Activated CD8-positive, alpha-beta memory T cell treated with anti-CD3 and anti-CD28 coated beads, Interleukin-2, amount 10 ng/mL, durations not matched to agents 7 days and 5 days (primary cell): ENCODE measurements around the gene MYOZ2. TPM values are rescaled to one million over a fixed set of nuclear protein-coding genes. Genes with fewer than 3 reads are reported as not detected.

Experiments
- ATAC-seq: fragments of 150-1000 bp; cut with Tn5 transposase; one replicate; pipeline ENCODE4 v1.10.0; 2021; ENCODE audit warnings: moderate library complexity
- CTCF ChIA-PET: fragments of 350-600 bp; sonication (Branson Sonifier 250); formaldehyde crosslinking; loops from one replicate; lab custom pipeline; 2021; ENCODE audit warnings: antibody characterized with exemption; lab: Charles Lee
- DNase-seq: peaks from one replicate; pipeline ENCODE4 v3.0.0-alpha.2; 2020
- H3K27ac Mint-ChIP-seq: one replicate; pipeline ENCODE4 v1.8.0; 2021; ENCODE audit warnings: mild to moderate bottlenecking, mixed read lengths
- H3K27me3 Mint-ChIP-seq: one replicate; pipeline ENCODE4 v1.8.0; 2021; ENCODE audit warnings: mixed read lengths
- H3K36me3 Mint-ChIP-seq: one replicate; pipeline ENCODE4 v1.8.0; 2021; ENCODE audit warnings: mild to moderate bottlenecking, mixed read lengths
- H3K4me1 Mint-ChIP-seq: one replicate; pipeline ENCODE4 v1.8.0; 2021; ENCODE audit warnings: mixed read lengths
- H3K4me3 Mint-ChIP-seq: one replicate; pipeline ENCODE4 v1.8.0; 2021; ENCODE audit warnings: mild to moderate bottlenecking, moderate library complexity, mixed read lengths
- H3K9me3 Mint-ChIP-seq: one replicate; pipeline ENCODE4 v1.8.0; 2022; ENCODE audit warnings: low read depth, mixed read lengths
- total RNA-seq, 2 experiments: library from RNA; stranded (reverse); gene quantifications; one replicate each; pipeline ENCODE4 v1.2.3, GENCODE V29; 2021

Gene MYOZ2
- total RNA-seq, 2 experiments from 2014 or later = not detected

DNA sequence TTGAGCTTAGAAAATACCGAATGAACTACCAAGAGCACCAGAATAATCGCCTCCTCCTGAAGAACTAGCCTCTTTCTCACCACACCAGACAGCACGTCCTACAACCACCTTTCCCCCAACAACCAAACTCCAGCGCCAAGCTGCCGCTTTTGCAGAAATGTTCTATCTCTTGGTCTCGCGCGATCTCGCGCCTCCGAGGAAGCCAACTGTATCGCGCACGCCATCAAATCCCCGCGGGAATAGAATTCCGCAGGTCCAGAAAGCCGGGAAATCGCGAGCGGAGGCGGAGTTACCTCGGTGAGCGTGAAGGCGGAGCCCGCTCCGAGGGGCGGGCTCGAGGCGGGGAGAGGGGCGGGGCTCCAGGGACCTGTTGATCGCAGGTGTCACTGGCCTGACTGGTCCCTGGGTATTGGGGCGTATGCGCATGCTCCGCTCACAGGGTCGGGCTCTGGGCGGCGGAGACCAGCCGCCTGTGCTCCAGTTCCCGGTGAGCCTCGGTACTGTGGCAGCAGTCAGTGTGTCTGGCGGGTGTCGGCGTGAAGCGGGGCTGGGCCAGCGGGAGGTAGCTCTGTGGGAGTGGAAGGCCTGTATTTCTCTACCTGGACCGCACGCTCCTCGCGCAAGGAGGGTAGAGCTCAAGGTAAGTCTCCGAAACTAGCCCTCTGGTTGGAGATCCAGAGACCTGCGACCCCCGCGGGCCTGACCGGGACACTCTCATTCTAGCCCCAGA, 76.8 kb downstream of the MYOZ2 start, which contains the start of gene USP53:
USP53 (plus strand) TSS at position 480 of the 730 bp plus-strand sequence. CDS start 27,047 bp downstream, outside the sequence.
- Mint-ChIP-seq H3K9me3 (no peaks in the 10 kb centered on the region), H3K27me3 (peaks cover 6% of the 10 kb centered on the region), H3K4me3 (peak within 1 kb of the TSS; percentile 84), H3K27ac (peak within 1 kb of the TSS; percentile 93), H3K36me3 (peaks cover 4% of the 10 kb centered on the region), H3K4me1 (peaks cover 36% of the 10 kb centered on the region)
- ATAC-seq = peak; percentile 95
- CTCF ChIA-PET = interaction anchor here (0.7 to 2.1 kb wide), 8 partner anchors 14 to 171 kb away, joined by 3 to 16 read pairs (median 4); a partner anchor contains a TSS
- DNase-seq = peak; percentile 97

DNA sequence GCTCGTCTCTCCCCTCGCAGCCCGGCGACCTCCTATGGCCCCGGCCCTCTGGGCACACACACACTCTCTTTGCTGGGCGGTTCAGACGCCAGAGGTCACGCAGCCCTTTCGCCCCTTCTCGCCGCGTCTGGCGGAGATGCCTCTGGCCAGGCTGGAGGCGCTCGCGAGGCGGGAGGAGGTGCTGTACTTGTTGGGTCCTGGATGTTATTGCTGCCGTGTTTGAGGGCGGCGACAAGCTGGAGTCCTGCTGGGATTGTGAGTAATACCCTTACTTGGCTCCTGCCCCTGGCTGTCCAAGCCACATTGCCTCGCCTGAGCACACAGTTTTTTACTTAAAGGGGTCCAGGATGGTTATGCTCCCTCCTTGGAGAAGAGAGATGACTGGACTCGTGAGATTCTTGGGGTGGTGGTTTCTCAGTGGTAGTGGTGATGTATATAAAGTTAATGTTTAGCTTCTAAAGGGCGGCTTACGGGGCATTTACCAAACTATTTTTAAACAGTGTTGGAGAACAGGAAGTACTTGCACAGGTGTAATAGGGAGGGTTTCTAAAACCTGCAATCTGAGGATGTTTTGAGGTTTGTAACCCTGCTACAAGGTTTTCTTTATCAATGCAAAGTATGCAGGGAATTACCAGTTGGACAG, 77.5 kb downstream of the MYOZ2 start:
- Mint-ChIP-seq H3K27ac (peak overlapping the region; percentile 93), H3K9me3 (no peaks in the 10 kb centered on the region), H3K4me3 (peak overlapping the region; percentile 84), H3K27me3 (peaks cover 6% of the 10 kb centered on the region), H3K36me3 (peaks cover 11% of the 10 kb centered on the region), H3K4me1 (peaks cover 36% of the 10 kb centered on the region)
- CTCF ChIA-PET = interaction anchor here (0.7 to 2.1 kb wide), 8 partner anchors 13 to 172 kb away, joined by 3 to 16 read pairs (median 4); a partner anchor contains a TSS
- ATAC-seq = peak; percentile 55
- peak; percentile 79 for DNase-seq

DNA sequence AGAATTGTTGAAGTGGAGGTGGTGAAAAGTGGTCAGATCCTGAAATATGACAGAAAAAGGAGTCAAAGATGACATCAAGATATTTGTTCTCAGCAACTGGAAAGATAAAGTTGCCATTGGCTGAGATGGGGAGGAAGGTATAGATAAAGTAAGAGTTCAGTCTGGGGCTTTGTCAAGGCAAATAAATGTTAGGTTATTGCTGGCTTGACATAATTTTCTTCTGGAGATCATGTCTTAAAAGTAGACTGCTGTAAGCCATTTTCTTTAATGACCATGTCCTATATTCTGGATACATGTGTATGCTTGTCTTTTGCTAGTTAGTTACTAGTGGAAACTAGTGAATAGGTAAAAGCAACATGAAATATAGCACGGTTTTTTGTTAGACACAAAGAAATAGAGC, 82.5 kb downstream of the MYOZ2 start:
- Mint-ChIP-seq H3K4me1 (peaks cover 11% of the 10 kb centered on the region), H3K27ac (no peak overlapping the region), H3K4me3 (no peak overlapping the region), H3K9me3 (no peaks in the 10 kb centered on the region), H3K27me3 (no peaks in the 10 kb centered on the region), H3K36me3 (peaks cover 26% of the 10 kb centered on the region)
- ATAC-seq (no peak), DNase-seq (no peak)
- CTCF ChIA-PET = no interaction called here

DNA sequence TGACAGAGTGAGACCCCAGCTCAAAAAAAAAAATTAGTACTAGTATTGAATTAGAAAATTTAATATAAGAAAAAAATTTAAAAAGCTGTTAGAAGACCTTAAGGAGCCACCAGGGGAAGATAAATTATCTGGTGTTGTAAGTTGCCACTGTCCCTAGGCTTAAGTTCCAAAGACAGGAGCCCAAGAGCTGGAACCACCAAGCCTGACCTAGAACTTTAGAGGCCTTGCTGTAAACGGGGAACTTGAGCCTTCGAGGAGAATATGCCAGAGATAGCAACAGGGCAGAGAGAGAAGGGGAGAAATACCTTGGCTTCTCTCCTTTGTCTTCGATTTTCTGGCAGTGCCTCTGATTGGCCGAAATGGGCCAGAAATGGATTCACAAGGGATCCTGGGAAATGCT, 85.8 kb downstream of the MYOZ2 start:
- ATAC-seq = no peak
- Mint-ChIP-seq H3K4me1 (no peaks in the 10 kb centered on the region), H3K36me3 (peaks cover 38% of the 10 kb centered on the region), H3K4me3 (no peak overlapping the region), H3K27ac (no peak overlapping the region), H3K9me3 (no peaks in the 10 kb centered on the region), H3K27me3 (no peaks in the 10 kb centered on the region)
- no peak for DNase-seq
- CTCF ChIA-PET = no interaction called here

DNA sequence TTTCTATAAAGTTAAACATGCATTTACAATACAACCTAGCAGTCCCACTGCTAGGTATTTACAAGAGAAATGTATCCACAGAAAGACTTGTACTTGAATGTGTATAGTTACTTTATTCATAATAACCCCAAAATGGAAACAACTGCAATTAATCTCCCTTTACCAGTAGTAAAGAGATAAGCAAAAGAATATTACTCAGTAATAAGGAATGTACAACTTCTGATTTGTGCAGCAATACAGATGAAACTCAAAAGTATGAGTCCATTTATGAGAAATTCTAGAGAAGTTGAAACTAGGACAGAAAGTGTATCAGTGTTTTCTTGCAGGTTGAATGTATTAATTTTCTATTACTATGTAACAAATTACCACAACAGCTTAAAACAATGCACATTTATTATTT, 92.1 kb downstream of the MYOZ2 start:
- ATAC-seq (no peak), DNase-seq (no peak)
- H3K36me3 Mint-ChIP-seq = peaks cover 17% of the 10 kb centered on the region
- H3K27me3 Mint-ChIP-seq = no peaks in the 10 kb centered on the region
- no peak overlapping the region for H3K4me3 Mint-ChIP-seq
- no peak overlapping the region for H3K27ac Mint-ChIP-seq
- CTCF ChIA-PET = interaction anchor here (1.0 to 1.3 kb wide), 2 partner anchors 10 to 186 kb away, joined by 3 to 4 read pairs; no protein-coding TSS in a partner anchor
- peaks cover 1% of the 10 kb centered on the region for H3K4me1 Mint-ChIP-seq
- no peaks in the 10 kb centered on the region for H3K9me3 Mint-ChIP-seq

DNA sequence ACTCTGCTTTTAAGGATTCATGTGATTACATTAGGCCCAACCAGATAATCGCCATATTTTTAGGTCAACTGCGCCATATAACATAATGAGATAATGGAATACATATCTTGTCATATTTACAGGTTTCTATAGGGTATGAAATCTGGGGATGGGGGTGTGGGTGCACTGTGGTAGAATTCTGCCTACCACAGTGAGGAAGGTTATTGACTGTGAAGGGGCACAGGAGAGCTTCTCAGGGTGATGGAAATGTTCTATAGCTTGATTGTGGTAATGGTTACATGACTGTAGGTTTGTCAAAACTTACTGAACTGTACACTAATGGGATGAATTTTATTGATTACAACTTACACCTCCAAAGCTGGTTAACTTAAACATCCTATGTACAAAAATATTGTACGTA, 92.8 kb downstream of the MYOZ2 start:
- H3K4me1 Mint-ChIP-seq = peaks cover 7% of the 10 kb centered on the region
- no peak for ATAC-seq
- H3K27me3 Mint-ChIP-seq = no peaks in the 10 kb centered on the region

DNA sequence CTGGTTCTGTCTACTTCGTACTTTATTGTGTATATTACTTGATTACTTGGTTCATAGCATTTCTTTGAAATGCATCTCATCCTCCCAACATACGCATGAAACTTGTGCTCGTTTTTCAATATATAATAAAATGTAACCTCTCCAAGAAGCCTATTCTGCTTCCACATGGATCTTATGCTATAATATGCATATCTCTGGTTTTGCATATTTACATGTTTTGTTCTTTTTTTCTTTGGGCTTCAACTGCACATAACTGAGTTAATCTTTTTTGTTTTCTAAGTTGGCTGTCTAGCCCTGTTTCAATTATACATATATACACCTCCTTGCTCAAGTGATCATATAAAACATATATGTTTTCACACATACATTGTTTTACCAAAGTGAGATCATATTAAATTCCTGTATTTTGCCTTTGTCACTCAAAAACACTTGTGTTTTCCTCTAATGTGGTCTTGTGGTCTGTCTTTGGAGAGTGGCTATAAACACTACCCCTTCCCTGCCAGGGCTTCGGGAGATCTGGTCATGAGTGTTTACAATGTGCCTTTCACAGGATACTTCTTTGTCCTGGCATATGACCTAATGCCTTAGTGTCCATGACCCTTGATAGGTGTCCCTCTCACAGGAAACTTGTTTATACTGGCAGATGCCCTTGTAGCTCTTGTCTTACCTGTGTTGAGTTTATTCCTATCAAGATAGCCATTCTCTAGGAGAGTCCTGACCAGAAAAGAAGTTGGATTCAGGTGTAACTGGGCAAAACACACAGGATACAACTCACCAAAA, 94.5 kb downstream of the MYOZ2 start:
- Mint-ChIP-seq H3K36me3 (peaks cover 9% of the 10 kb centered on the region), H3K4me1 (peaks cover 15% of the 10 kb centered on the region), H3K4me3 (no peak overlapping the region), H3K27me3 (no peaks in the 10 kb centered on the region), H3K27ac (no peak overlapping the region), H3K9me3 (no peaks in the 10 kb centered on the region)
- ATAC-seq (no peak), DNase-seq (no peak)
- CTCF ChIA-PET = no interaction called here

More for the DNA sequence above, 92.8 kb downstream of the MYOZ2 start:
- Mint-ChIP-seq H3K27ac (no peak overlapping the region), H3K9me3 (no peaks in the 10 kb centered on the region), H3K4me3 (no peak overlapping the region), H3K36me3 (peaks cover 14% of the 10 kb centered on the region)
- DNase-seq = no peak
- CTCF ChIA-PET = interaction anchor here (1.0 to 1.3 kb wide), 2 partner anchors 9 to 16 kb away, joined by 4 read pairs; partner anchors contain the start of gene USP53

DNA sequence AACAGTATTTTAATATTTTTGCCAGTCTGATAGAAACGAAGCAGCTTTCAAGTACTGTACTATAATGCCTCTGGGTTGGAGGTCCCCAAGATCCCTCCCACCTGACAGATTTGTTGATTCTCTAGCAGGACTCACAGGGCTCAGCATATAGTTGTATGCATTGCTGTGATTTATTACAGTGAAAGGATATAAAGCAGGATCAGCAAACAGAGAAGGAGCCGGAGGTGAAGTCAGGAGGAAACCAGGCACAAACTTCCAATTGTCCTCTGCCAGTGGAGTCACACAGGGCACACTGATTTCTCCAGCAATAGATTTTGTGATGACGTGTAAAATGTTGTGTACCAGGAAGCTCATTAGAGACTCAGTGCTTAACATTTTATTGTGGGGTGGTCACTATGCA, 95.9 kb downstream of the MYOZ2 start:
- ATAC-seq (no peak), DNase-seq (no peak)
- CTCF ChIA-PET = no interaction called here
- H3K27me3 Mint-ChIP-seq = no peaks in the 10 kb centered on the region
- H3K27ac Mint-ChIP-seq = no peak overlapping the region
- H3K9me3 Mint-ChIP-seq = no peaks in the 10 kb centered on the region
- H3K4me1 Mint-ChIP-seq = peaks cover 22% of the 10 kb centered on the region
- peaks cover 15% of the 10 kb centered on the region for H3K36me3 Mint-ChIP-seq
- H3K4me3 Mint-ChIP-seq = no peak overlapping the region

DNA sequence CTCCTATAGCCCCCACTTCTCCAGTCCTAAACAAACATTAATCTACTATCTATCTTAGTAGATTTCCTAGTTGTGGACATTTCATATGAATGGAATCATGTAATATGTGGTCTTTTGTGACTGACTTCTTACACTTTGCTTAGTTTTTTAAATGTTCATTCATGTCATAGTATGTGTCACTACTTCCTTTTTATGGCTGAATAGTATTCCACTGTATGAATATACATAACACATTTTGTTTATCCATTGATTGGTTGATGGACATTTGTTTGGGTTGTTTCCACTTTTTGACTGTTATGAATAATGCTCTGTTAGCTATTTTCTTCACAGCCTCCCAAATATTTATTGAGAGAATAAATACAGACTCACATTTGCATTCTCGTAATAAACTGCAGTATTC, 96.7 kb downstream of the MYOZ2 start:
- no peak for ATAC-seq
- DNase-seq = no peak
- H3K4me3 Mint-ChIP-seq = no peak overlapping the region
- H3K36me3 Mint-ChIP-seq = peaks cover 19% of the 10 kb centered on the region
- CTCF ChIA-PET = interaction anchor here (1.0 to 1.3 kb wide), 2 partner anchors 19 to 87 kb away, joined by 3 read pairs; no protein-coding TSS in a partner anchor
- no peaks in the 10 kb centered on the region for H3K27me3 Mint-ChIP-seq
- H3K4me1 Mint-ChIP-seq = peaks cover 30% of the 10 kb centered on the region
- H3K27ac Mint-ChIP-seq = no peak overlapping the region
- H3K9me3 Mint-ChIP-seq = no peaks in the 10 kb centered on the region

DNA sequence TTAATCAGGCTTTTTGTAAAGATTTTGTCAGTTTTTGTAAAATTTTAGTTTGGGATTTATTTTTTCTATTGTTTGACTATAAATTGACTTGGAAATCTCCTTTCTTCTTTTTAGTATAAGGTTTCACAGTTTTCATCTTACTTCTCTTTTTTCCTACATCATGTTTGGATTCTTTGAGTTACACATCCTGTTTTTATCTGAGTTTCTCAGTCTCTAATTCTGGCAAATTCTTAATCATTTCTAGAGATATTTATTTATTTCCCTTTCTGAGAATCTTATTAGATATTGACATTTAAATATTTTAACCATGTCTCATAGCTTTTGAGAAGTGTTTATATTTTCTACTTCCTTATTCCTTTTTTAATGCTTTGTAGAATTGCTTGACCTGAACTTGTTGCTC, 97.6 kb downstream of the MYOZ2 start:
- Mint-ChIP-seq H3K4me1 (peaks cover 37% of the 10 kb centered on the region), H3K9me3 (no peaks in the 10 kb centered on the region), H3K36me3 (peaks cover 20% of the 10 kb centered on the region), H3K27ac (no peak overlapping the region), H3K27me3 (no peaks in the 10 kb centered on the region), H3K4me3 (no peak overlapping the region)
- CTCF ChIA-PET = interaction anchor here (1.3 kb wide), 1 partner anchor 20 kb away, joined by 3 read pairs; no protein-coding TSS in a partner anchor
- DNase-seq (no peak), ATAC-seq (no peak)

DNA sequence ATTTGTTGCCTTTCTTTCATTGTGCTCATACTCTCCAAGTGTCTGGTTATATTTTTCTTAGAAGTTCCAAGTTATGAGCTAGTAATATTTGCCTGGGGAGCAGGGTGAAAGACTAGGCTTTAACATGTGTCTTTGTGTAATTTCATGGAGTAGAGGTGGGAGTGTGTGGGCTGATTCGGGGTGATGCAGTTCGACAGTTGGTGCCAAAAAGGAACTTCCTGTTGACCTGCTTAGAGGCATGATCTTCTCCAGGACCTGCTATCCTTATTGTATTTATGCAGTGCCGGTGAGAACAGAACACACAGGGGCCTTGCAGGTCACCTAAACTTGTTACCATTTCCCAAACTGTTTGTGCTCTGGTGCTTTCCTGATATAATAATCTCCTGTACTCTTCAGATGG, 98.1 kb downstream of the MYOZ2 start:
- Mint-ChIP-seq H3K36me3 (peaks cover 22% of the 10 kb centered on the region), H3K4me3 (peak overlapping the region; percentile 34), H3K27ac (peak overlapping the region; percentile 74), H3K9me3 (no peaks in the 10 kb centered on the region), H3K4me1 (peaks cover 41% of the 10 kb centered on the region), H3K27me3 (no peaks in the 10 kb centered on the region)
- peak; percentile 29 for ATAC-seq
- CTCF ChIA-PET = interaction anchor here (1.3 kb wide), 1 partner anchor 20 kb away, joined by 3 read pairs; no protein-coding TSS in a partner anchor
- DNase-seq = no peak

DNA sequence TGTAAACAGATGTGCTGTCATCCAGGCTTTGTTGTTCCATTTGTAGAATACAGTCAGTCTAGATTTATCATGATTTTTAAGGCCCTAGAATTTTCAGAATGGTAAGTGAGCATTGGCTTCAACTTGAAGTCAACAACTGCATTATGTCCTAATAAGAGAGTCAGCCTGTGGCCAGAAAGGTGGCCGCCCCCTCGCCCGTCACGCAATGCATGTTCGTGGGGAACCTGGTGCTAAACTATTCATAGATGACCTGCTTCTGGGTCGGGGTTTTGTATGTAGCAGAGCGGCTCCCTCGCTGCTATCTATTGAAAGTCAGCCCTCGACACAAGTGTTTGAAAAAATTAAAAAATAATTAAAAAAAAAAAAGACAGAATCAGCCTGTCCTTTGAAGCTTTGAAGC, 101.6 kb downstream of the MYOZ2 start:
- Mint-ChIP-seq H3K27ac (no peak overlapping the region), H3K4me1 (peaks cover 41% of the 10 kb centered on the region), H3K4me3 (no peak overlapping the region), H3K9me3 (no peaks in the 10 kb centered on the region), H3K36me3 (peaks cover 22% of the 10 kb centered on the region), H3K27me3 (no peaks in the 10 kb centered on the region)
- DNase-seq (no peak), ATAC-seq (no peak)
- CTCF ChIA-PET = interaction anchor here (1.2 to 1.8 kb wide), 2 partner anchors 9 to 195 kb away, joined by 4 read pairs; no protein-coding TSS in a partner anchor
